PFSK-1 (cell line): ENCODE data around the gene PHF14.

Experiments used
- FOXP2 ChIP-seq: optimal IDR thresholded peaks from 2 replicates; pipeline ENCODE3; 2011; ENCODE audit warnings: borderline replicate concordance, control low read depth, inconsistent platforms; ENCODE audit not compliant: insufficient read depth; ENCODE audit errors: extremely low read length, extremely low read depth
- POLR2AphosphoS5 ChIP-seq: IDR thresholded peaks from 2 replicates; pipeline ENCODE4 v1.6.1; 2012; ENCODE audit warnings: low read depth, mild to moderate bottlenecking, control low read depth, low read length, moderate library complexity
- REST ChIP-seq, 2 experiments: IDR thresholded peaks; 2 replicates each; pipeline versions ENCODE4 v1.6.1 to v1.8.0; 2011 to 2012; ENCODE audit warnings: low read depth in 2 of 2, low read length in 2 of 2, control low read depth in 1 of 2, inconsistent platforms in 1 of 2, mild to moderate bottlenecking in 1 of 2, moderate library complexity in 1 of 2; ENCODE audit not compliant: insufficient read depth in 1 of 2
- SIN3A ChIP-seq: IDR thresholded peaks from 2 replicates; pipeline ENCODE4 v1.6.1; 2012; ENCODE audit warnings: mild to moderate bottlenecking, low read length, moderate library complexity, borderline replicate concordance; ENCODE audit not compliant: insufficient read depth
- TAF1 ChIP-seq: IDR thresholded peaks from 2 replicates; pipeline ENCODE4 v1.6.1; 2012; ENCODE audit warnings: low read length, control low read depth, borderline replicate concordance; ENCODE audit not compliant: insufficient read depth

- TF ChIP-seq SIN3A, result no peak
- TF ChIP-seq TAF1, result no peak
- no peak for TF ChIP-seq REST (IDR thresholded peaks at IDR 0.05; ENCODE audit: insufficient read depth in 1 of 2, low read depth in 2 of 2, low read length in 2 of 2)
- TF ChIP-seq POLR2AphosphoS5, result no peak
- no peak for TF ChIP-seq FOXP2
Observed at GRCh38 chr7:11208883-11209465, 235.3 kb downstream of the PHF14 start.
